ENCODE measurements around the gene TJP1. TPM values are rescaled to one million over a fixed set of nuclear protein-coding genes. Genes with fewer than 3 reads are reported as not detected.
"Not testable (repeated sequence)": the region's sequence is repeated elsewhere in the genome, so short reads cannot be mapped to it uniquely, and the experiment has no call there.

TJP1 gene
- polyA plus RNA-seq, 4 donors, result 19.5 to 61.8 (median 29.8) TPM

- no peak overlapping the region for H3K27ac ChIP-seq (ENCODE audit: low read depth in 1 of 3, low read length in 2 of 3)
- H3K4me1 ChIP-seq (ENCODE audit: control insufficient read depth in 3 of 3, insufficient read depth in 2 of 3, low read depth in 1 of 3, low read length in 2 of 3), result peaks cover 2 to 21% (median 3%) of the 10 kb centered on the region in 3 donors
- 68 to 83% (median 81%) methylated on average over 12 of the region's 12 CpGs for WGBS, 3 donors
- H3K9me3 ChIP-seq (ENCODE audit: control insufficient read depth in 2 of 2, insufficient read depth in 1 of 2, low read depth in 1 of 2, low read length in 1 of 2), result no peaks in the 10 kb centered on the region
- peaks cover 0 to 14% (median 0%) of the 10 kb centered on the region in 3 donors for H3K36me3 ChIP-seq (ENCODE audit: control insufficient read depth in 3 of 3, insufficient read depth in 2 of 3, low read depth in 1 of 3, low read length in 3 of 3)
- H3K4me3 ChIP-seq (ENCODE audit: low read depth in 1 of 3, low read length in 3 of 3), result no peak overlapping the region
- H3K27me3 ChIP-seq (ENCODE audit: control insufficient read depth in 3 of 3, insufficient read depth in 3 of 3, low read length in 3 of 3), result no peaks in the 10 kb centered on the region
- no peak for FAIRE-seq
- DNase-seq, result no peak
Observed at GRCh38 chr15:29680465-29681165, 141.7 kb downstream of the TJP1 start.

- FAIRE-seq, result no peak
- Histone ChIP-seq H3K4me1 (ENCODE audit: control insufficient read depth in 3 of 3, insufficient read depth in 2 of 3, low read depth in 1 of 3, low read length in 2 of 3) (peaks cover 2 to 21% (median 3%) of the 10 kb centered on the region in 3 donors), H3K4me3 (ENCODE audit: low read depth in 1 of 3, low read length in 3 of 3) (no peak overlapping the region), H3K27me3 (ENCODE audit: control insufficient read depth in 3 of 3, insufficient read depth in 3 of 3, low read length in 3 of 3) (peaks cover 0 to 1% (median 0%) of the 10 kb centered on the region in 3 donors), H3K27ac (ENCODE audit: low read depth in 1 of 3, low read length in 2 of 3) (peak overlapping the region; percentile 81 to 82 (median 81)), H3K36me3 (ENCODE audit: control insufficient read depth in 3 of 3, insufficient read depth in 2 of 3, low read depth in 1 of 3, low read length in 3 of 3) (peaks cover 0 to 14% (median 0%) of the 10 kb centered on the region in 3 donors), H3K9me3 (ENCODE audit: control insufficient read depth in 2 of 2, insufficient read depth in 1 of 2, low read depth in 1 of 2, low read length in 1 of 2) (no peaks in the 10 kb centered on the region)
- WGBS, 3 donors, result 34 to 65% (median 38%) methylated on average over 4 of the region's 4 CpGs
- DNase-seq, result no peak
Observed at GRCh38 chr15:29678504-29679034, 143.7 kb downstream of the TJP1 start.

GRCh38 chr15:29677871-29678461 is 144.3 kb downstream of the TJP1 start:
- Histone ChIP-seq H3K27me3 (ENCODE audit: control insufficient read depth in 3 of 3, insufficient read depth in 3 of 3, low read length in 3 of 3) (peaks cover 0 to 1% (median 0%) of the 10 kb centered on the region in 3 donors), H3K4me3 (ENCODE audit: low read depth in 1 of 3, low read length in 3 of 3) (peak overlapping the region in 1 of 3 donors; percentile 27), H3K27ac (ENCODE audit: low read depth in 1 of 3, low read length in 2 of 3) (peak overlapping the region; percentile 81 to 93 (median 82)), H3K4me1 (ENCODE audit: control insufficient read depth in 3 of 3, insufficient read depth in 2 of 3, low read depth in 1 of 3, low read length in 2 of 3) (peaks cover 2 to 21% (median 3%) of the 10 kb centered on the region in 3 donors), H3K9me3 (ENCODE audit: control insufficient read depth in 2 of 2, insufficient read depth in 1 of 2, low read depth in 1 of 2, low read length in 1 of 2) (no peaks in the 10 kb centered on the region), H3K36me3 (ENCODE audit: control insufficient read depth in 3 of 3, insufficient read depth in 2 of 3, low read depth in 1 of 3, low read length in 3 of 3) (peaks cover 0 to 14% (median 0%) of the 10 kb centered on the region in 3 donors)
- peak; percentile 87 to 95 for DNase-seq
- FAIRE-seq, result no peak
- WGBS, 3 donors, result 14 to 55% (median 29%) methylated on average over 10 of the region's 10 CpGs

- Histone ChIP-seq H3K9me3 (ENCODE audit: control insufficient read depth in 2 of 2, insufficient read depth in 1 of 2, low read depth in 1 of 2, low read length in 1 of 2) (no peaks in the 10 kb centered on the region), H3K4me3 (ENCODE audit: low read depth in 1 of 3, low read length in 3 of 3) (peak overlapping the region in 1 of 3 donors; percentile 27), H3K4me1 (ENCODE audit: control insufficient read depth in 3 of 3, insufficient read depth in 2 of 3, low read depth in 1 of 3, low read length in 2 of 3) (peaks cover 2 to 21% (median 3%) of the 10 kb centered on the region in 3 donors), H3K27ac (ENCODE audit: low read depth in 1 of 3, low read length in 2 of 3) (peak overlapping the region; percentile 81 to 93 (median 82)), H3K27me3 (ENCODE audit: control insufficient read depth in 3 of 3, insufficient read depth in 3 of 3, low read length in 3 of 3) (peaks cover 0 to 1% (median 0%) of the 10 kb centered on the region in 3 donors), H3K36me3 (ENCODE audit: control insufficient read depth in 3 of 3, insufficient read depth in 2 of 3, low read depth in 1 of 3, low read length in 3 of 3) (peaks cover 0 to 14% (median 0%) of the 10 kb centered on the region in 3 donors)
- WGBS, 3 donors, result 44 to 66% (median 51%) methylated on average over 4 of the region's 4 CpGs
- DNase-seq (no peak), FAIRE-seq (no peak)
Observed at GRCh38 chr15:29677455-29677854, 144.8 kb downstream of the TJP1 start.

GRCh38 chr15:29676961-29677402 is 145.3 kb downstream of the TJP1 start:
- peak overlapping the region in 2 of 3 donors; percentile 17 to 93 for H3K27ac ChIP-seq (ENCODE audit: low read depth in 1 of 3, low read length in 2 of 3)
- peak overlapping the region in 1 of 3 donors; percentile 27 for H3K4me3 ChIP-seq (ENCODE audit: low read depth in 1 of 3, low read length in 3 of 3)
- peaks cover 0 to 1% (median 0%) of the 10 kb centered on the region in 3 donors for H3K27me3 ChIP-seq (ENCODE audit: control insufficient read depth in 3 of 3, insufficient read depth in 3 of 3, low read length in 3 of 3)
- DNase-seq (peak in 1 of 2 donors; percentile 52), FAIRE-seq (no peak)
- peaks cover 0 to 14% (median 0%) of the 10 kb centered on the region in 3 donors for H3K36me3 ChIP-seq (ENCODE audit: control insufficient read depth in 3 of 3, insufficient read depth in 2 of 3, low read depth in 1 of 3, low read length in 3 of 3)
- WGBS, 3 donors, result 21 to 43% (median 34%) methylated on average over 8 of the region's 8 CpGs
- peaks cover 2 to 21% (median 3%) of the 10 kb centered on the region in 3 donors for H3K4me1 ChIP-seq (ENCODE audit: control insufficient read depth in 3 of 3, insufficient read depth in 2 of 3, low read depth in 1 of 3, low read length in 2 of 3)
- no peaks in the 10 kb centered on the region for H3K9me3 ChIP-seq (ENCODE audit: control insufficient read depth in 2 of 2, insufficient read depth in 1 of 2, low read depth in 1 of 2, low read length in 1 of 2)

- Histone ChIP-seq H3K4me1 (ENCODE audit: control insufficient read depth in 3 of 3, insufficient read depth in 2 of 3, low read depth in 1 of 3, low read length in 2 of 3) (peaks cover 2 to 25% (median 3%) of the 10 kb centered on the region in 3 donors), H3K4me3 (ENCODE audit: low read depth in 1 of 3, low read length in 3 of 3) (peak overlapping the region in 2 of 3 donors; percentile 47 to 66), H3K27ac (ENCODE audit: low read depth in 1 of 3, low read length in 2 of 3) (peak overlapping the region in 2 of 3 donors; percentile 17 to 93), H3K36me3 (ENCODE audit: control insufficient read depth in 3 of 3, insufficient read depth in 2 of 3, low read depth in 1 of 3, low read length in 3 of 3) (peaks cover 0 to 13% (median 0%) of the 10 kb centered on the region in 3 donors)
- DNase-seq, result peak in 1 of 2 donors; percentile 30
- not testable (repeated sequence) for FAIRE-seq; H3K9me3 ChIP-seq (ENCODE audit: control insufficient read depth in 2 of 2, insufficient read depth in 1 of 2, low read depth in 1 of 2, low read length in 1 of 2); H3K27me3 ChIP-seq (ENCODE audit: control insufficient read depth in 3 of 3, insufficient read depth in 3 of 3, low read length in 3 of 3)
- 70 to 82% (median 77%) methylated on average over 13 of the region's 13 CpGs for WGBS, 3 donors
Observed at GRCh38 chr15:29676374-29676960, 145.8 kb downstream of the TJP1 start.

GRCh38 chr15:29675791-29676301 is 146.4 kb downstream of the TJP1 start:
- Histone ChIP-seq H3K9me3 (ENCODE audit: control insufficient read depth in 2 of 2, insufficient read depth in 1 of 2, low read depth in 1 of 2, low read length in 1 of 2) (no peaks in the 10 kb centered on the region), H3K27ac (ENCODE audit: low read depth in 1 of 3, low read length in 2 of 3) (peak overlapping the region in 2 of 3 donors; percentile 78 to 86), H3K4me3 (ENCODE audit: low read depth in 1 of 3, low read length in 3 of 3) (peak overlapping the region in 2 of 3 donors; percentile 47 to 66), H3K4me1 (ENCODE audit: control insufficient read depth in 3 of 3, insufficient read depth in 2 of 3, low read depth in 1 of 3, low read length in 2 of 3) (peaks cover 2 to 26% (median 3%) of the 10 kb centered on the region in 3 donors), H3K36me3 (ENCODE audit: control insufficient read depth in 3 of 3, insufficient read depth in 2 of 3, low read depth in 1 of 3, low read length in 3 of 3) (peaks cover 0 to 8% (median 0%) of the 10 kb centered on the region in 3 donors), H3K27me3 (ENCODE audit: control insufficient read depth in 3 of 3, insufficient read depth in 3 of 3, low read length in 3 of 3) (peaks cover 0 to 1% (median 0%) of the 10 kb centered on the region in 3 donors)
- 34 to 45% (median 37%) methylated on average over 28 to 29 of the region's 29 CpGs for WGBS, 3 donors
- DNase-seq, result peak in 1 of 2 donors; percentile 57
- FAIRE-seq, result no peak
